SK-N-SH (cell line): ENCODE data around the gene TTYH3. TPM values are rescaled to one million over a fixed set of nuclear protein-coding genes. Genes with fewer than 3 reads are reported as not detected.

Source experiments
- CTCF ChIA-PET: fragments of 300-600, 350-600 bp; formaldehyde crosslinking; extraction: SDS; loops from one replicate; lab custom pipeline; 2021; lab: Yijun Ruan, JAX
- POLR2A ChIA-PET: fragments of 350-600 bp; sonication (Branson Sonifier 250); formaldehyde crosslinking; extraction: SDS; loops from one replicate; lab custom pipeline; 2020; ENCODE audit warnings: antibody characterized with exemption, inconsistent platforms; lab: Yijun Ruan, JAX
- DNase-seq: peaks from one replicate; pipeline ENCODE4 v3.0.0; 2012
- H2AFZ ChIP-seq: fragments of 200-600 bp; sonication (generic); 2 replicates; pipeline ENCODE4 v1.8.1; 2016; ENCODE audit warnings: antibody characterized with exemption, mild to moderate bottlenecking, low read depth
- H3F3A ChIP-seq: fragments of 200-600 bp; sonication (generic); replicated peaks from 2 replicates; pipeline ENCODE3; 2016; ENCODE audit warnings: antibody characterized with exemption, mild to moderate bottlenecking; ENCODE audit not compliant: insufficient read depth
- H3K27ac ChIP-seq, 2 experiments: fragments of 200-500 bp in 1 of 2; fragments of 200-600 bp in 1 of 2; sonication (Bioruptor generic) in 1 of 2; sonication (generic), shearing (Covaris generic) in 1 of 2; 2 replicates each; pipeline versions ENCODE4 v1.5.1 to v1.6.1; 2014 to 2016; ENCODE audit warnings: low read depth in 2 of 2, inconsistent platforms in 1 of 2, low read length in 1 of 2, mild to moderate bottlenecking in 1 of 2, mixed read lengths in 1 of 2
- H3K27me3 ChIP-seq: fragments of 200-600 bp; sonication (generic), shearing (Covaris generic); 2 replicates; pipeline ENCODE4 v1.6.1; 2016; ENCODE audit warnings: mixed run types; ENCODE audit not compliant: insufficient read depth
- H3K36me3 ChIP-seq, 2 experiments: fragments of 200-500 bp in 1 of 2; fragments of 200-600 bp in 1 of 2; sonication (Bioruptor generic) in 1 of 2; sonication (generic) in 1 of 2; replicated peaks in 1 of 2; 2 replicates each; pipeline versions ENCODE3 to v1.5.1; 2014 to 2016; ENCODE audit warnings: low read length in 1 of 2, mild to moderate bottlenecking in 1 of 2; ENCODE audit not compliant: insufficient read depth in 2 of 2, control insufficient read depth in 1 of 2
- H3K4me1 ChIP-seq, 2 experiments: fragments of 200-500 bp in 1 of 2; fragments of 200-600 bp in 1 of 2; sonication (Bioruptor generic) in 1 of 2; sonication (generic), shearing (Covaris generic) in 1 of 2; 2 replicates each; pipeline versions ENCODE4 v1.5.1 to v1.6.1; 2014 to 2016; ENCODE audit warnings: low read depth in 1 of 2, low read length in 1 of 2, mixed run types in 1 of 2; ENCODE audit not compliant: insufficient read depth in 2 of 2, control insufficient read depth in 1 of 2
- H3K4me2 ChIP-seq: fragments of 200-600 bp; sonication (generic), shearing (Covaris generic); 2 replicates; pipeline ENCODE4 v1.6.1; 2017; ENCODE audit warnings: mixed run types
- H3K4me3 ChIP-seq, 2 experiments: fragments of 200-500 bp in 1 of 2; fragments of 200-600 bp in 1 of 2; sonication (Bioruptor generic) in 1 of 2; sonication (generic), shearing (Covaris generic) in 1 of 2; 2 replicates each; pipeline versions ENCODE4 v1.5.1 to v1.8.1; 2014 to 2016; ENCODE audit warnings: low read depth in 2 of 2, inconsistent platforms in 1 of 2, low read length in 1 of 2, mild to moderate bottlenecking in 1 of 2, mixed read lengths in 1 of 2, moderate library complexity in 1 of 2
- H3K79me2 ChIP-seq: fragments of 200-600 bp; sonication (generic); 2 replicates; pipeline ENCODE4 v1.8.1; 2017; ENCODE audit warnings: mild to moderate bottlenecking; ENCODE audit not compliant: insufficient read depth
- H3K9ac ChIP-seq: fragments of 200-600 bp; sonication (generic); 2 replicates; pipeline ENCODE4 v1.6.1; 2017; ENCODE audit warnings: mixed run types
- H3K9me2 ChIP-seq: fragments of 200-600 bp; sonication (generic); 2 replicates; pipeline ENCODE4 v1.6.1; 2017; ENCODE audit warnings: mixed run types
- H3K9me3 ChIP-seq: fragments of 200-600 bp; sonication (generic); 2 replicates; pipeline ENCODE4 v1.6.1; 2017; ENCODE audit warnings: mixed run types, mild to moderate bottlenecking, moderate library complexity
- H4K20me1 ChIP-seq: fragments of 200-600 bp; sonication (generic); 2 replicates; pipeline ENCODE4 v1.6.1; 2017; ENCODE audit warnings: mild to moderate bottlenecking, mixed run types; ENCODE audit not compliant: insufficient read depth
- CHD2 ChIP-seq: fragments of 150-350 bp; IDR thresholded peaks from 2 replicates; pipeline ENCODE4 v1.6.1; 2018; ENCODE audit warnings: low read length; ENCODE audit not compliant: partially characterized antibody
- CTCF ChIP-seq: fragments of 200-600 bp; sonication (generic); IDR thresholded peaks from 2 replicates; pipeline ENCODE4 v1.6.1; 2017; ENCODE audit warnings: antibody characterized with exemption, mild to moderate bottlenecking, moderate library complexity
- EP300 ChIP-seq, 2 experiments: IDR thresholded peaks; 2 replicates each; pipeline versions ENCODE4 v1.4.0 to v1.6.1; 2012; ENCODE audit warnings: borderline replicate concordance in 1 of 2, low read depth in 1 of 2, low read length in 1 of 2
- EZH2phosphoT487 ChIP-seq: fragments of 200-600 bp; sonication (generic); IDR thresholded peaks from 2 replicates; pipeline ENCODE4 v1.6.1; 2017; ENCODE audit warnings: low read depth, mixed run types, mild to moderate bottlenecking, antibody characterized with exemption, moderate library complexity, borderline replicate concordance
- FOSL2 ChIP-seq: IDR thresholded peaks from 2 replicates; pipeline ENCODE4 v1.4.0; 2012; ENCODE audit warnings: low read depth, mild to moderate bottlenecking, moderate library complexity, borderline replicate concordance
- GABPA ChIP-seq: IDR thresholded peaks from 2 replicates; pipeline ENCODE4 v1.4.0; 2012; ENCODE audit warnings: low read depth, mild to moderate bottlenecking
- GATA2 ChIP-seq: sonication (generic); formaldehyde crosslinking; IDR thresholded peaks from 2 replicates; pipeline ENCODE4 v1.5.0; 2020; ENCODE audit warnings: mild to moderate bottlenecking, missing genetic modification reagents
- MXI1 ChIP-seq: IDR thresholded peaks from 2 replicates; pipeline ENCODE4 v1.6.1; 2012; ENCODE audit warnings: mild to moderate bottlenecking, low read depth, low read length, improper control_type of control experiment
- NFIC ChIP-seq: IDR thresholded peaks from 2 replicates; pipeline ENCODE4 v1.4.0; 2012; ENCODE audit warnings: borderline replicate concordance
- NRF1 ChIP-seq: IDR thresholded peaks from 2 replicates; pipeline ENCODE4 v1.6.1; 2012; ENCODE audit warnings: low read depth, mild to moderate bottlenecking, low read length
- PBX3 ChIP-seq: IDR thresholded peaks from 2 replicates; pipeline ENCODE4; 2012
- POLR2AphosphoS5 ChIP-seq: IDR thresholded peaks from 2 replicates; pipeline ENCODE4 v1.6.1; 2012; ENCODE audit warnings: low read depth, low read length
- RAD21 ChIP-seq: IDR thresholded peaks from 2 replicates; pipeline ENCODE4 v1.6.1; 2012; ENCODE audit warnings: mild to moderate bottlenecking, low read length
- TCF12 ChIP-seq: IDR thresholded peaks from 2 replicates; pipeline ENCODE4 v1.4.0; 2012
- TEAD4 ChIP-seq: IDR thresholded peaks from 2 replicates; pipeline ENCODE4 v1.4.0; 2012; ENCODE audit warnings: mild to moderate bottlenecking, borderline replicate concordance; ENCODE audit not compliant: insufficient read depth
- USF1 ChIP-seq: IDR thresholded peaks from 2 replicates; pipeline ENCODE4 v1.4.0; 2012; ENCODE audit warnings: low read depth, borderline replicate concordance
- USF2 ChIP-seq: fragments of 150-350 bp; IDR thresholded peaks from 2 replicates; pipeline ENCODE4 v1.6.1; 2017; ENCODE audit warnings: antibody characterized with exemption, low read length, low read depth, borderline replicate concordance
- YY1 ChIP-seq: IDR thresholded peaks from 2 replicates; pipeline ENCODE4 v1.4.0; 2012; ENCODE audit warnings: low read depth, mild to moderate bottlenecking
- ZBTB33 ChIP-seq: IDR thresholded peaks from 2 replicates; pipeline ENCODE4 v1.4.0; 2012; ENCODE audit warnings: low read depth, borderline replicate concordance
- WGBS: methylation state at CpG from one replicate; pipeline ENCODE4 v1.1.6; 2017; ENCODE audit warnings: low lambda C conversion rate; 5-methylcytosine and 5-hydroxymethylcytosine counted together
- polyA plus RNA-seq, 3 experiments: library from polyadenylated mRNA; depleted of rRNA; stranded (reverse); fragments of >200 nt; gene quantifications; 2 replicates each; pipeline ENCODE4 v1.2.3, GENCODE V29; 2012

Gene TTYH3
- polyA plus RNA-seq, 1 of the 3 experiments (the other 2 are of a cell fraction): 105 TPM

- no peaks in the 10 kb centered on the region for H3K79me2 ChIP-seq
- no peaks in the 10 kb centered on the region for H3K9me3 ChIP-seq
- H4K20me1 ChIP-seq: no peaks in the 10 kb centered on the region
- no peaks in the 10 kb centered on the region for H3F3A ChIP-seq
- no peak overlapping the region for H3K4me3 ChIP-seq
- no peaks in the 10 kb centered on the region for H3K36me3 ChIP-seq
- H3K4me1 ChIP-seq: peaks cover under 1 to 4% of the 10 kb centered on the region in 2 experiments; a peak in 2 of 4 replicates
- H3K9ac ChIP-seq: no peak overlapping the region
- ChIA-PET POLR2A (interaction anchor here (0.6 kb wide), 1 partner anchor 160 kb away, joined by 6 read pairs; no protein-coding TSS in a partner anchor), CTCF (interaction anchor here (0.6 to 15.8 kb wide), 27 partner anchors 7 to 953 kb away, joined by 3 to 204 read pairs (median 6); partner anchors contain the start of gene AMZ1)
- no peaks in the 10 kb centered on the region for H3K9me2 ChIP-seq
- H2AFZ ChIP-seq: no peak overlapping the region
- WGBS: 60% methylated on average over 20 of the region's 27 CpGs
- no peak for DNase-seq
- no peak overlapping the region for H3K4me2 ChIP-seq
- TF ChIP-seq CTCF (no peak), EP300 (IDR thresholded peaks at IDR 0.05; ENCODE audit: borderline replicate concordance in 1 of 2, low read depth in 1 of 2, low read length in 1 of 2) (no peak), FOSL2 (no peak), CHD2 (no peak), GABPA (no peak)
- no peak overlapping the region for H3K27ac ChIP-seq
- peaks cover 13% of the 10 kb centered on the region; the same call in 1 of the 2 replicates for H3K27me3 ChIP-seq
Observed at GRCh38 chr7:2681929-2682799, 50.4 kb downstream of the TTYH3 start.

GRCh38 chr7:2684501-2684900, 52.7 kb downstream of the TTYH3 start:
- CTCF ChIA-PET: interaction anchor here (5.9 to 15.8 kb wide), 2 partner anchors 15 to 233 kb away, joined by 77 to 204 read pairs; no protein-coding TSS in a partner anchor
- Histone ChIP-seq H3K4me2 (no peak overlapping the region), H3K4me1 (peaks cover 7 to 16% of the 10 kb centered on the region in 2 experiments; a peak in 3 of 4 replicates), H4K20me1 (no peaks in the 10 kb centered on the region), H3K4me3 (no peak overlapping the region), H3K36me3 (no peaks in the 10 kb centered on the region), H3K9me3 (no peaks in the 10 kb centered on the region), H3K27me3 (peaks cover 30% of the 10 kb centered on the region), H3K79me2 (no peaks in the 10 kb centered on the region), H3F3A (no peaks in the 10 kb centered on the region), H2AFZ (no peak overlapping the region), H3K9me2 (no peaks in the 10 kb centered on the region), H3K27ac (no peak overlapping the region), H3K9ac (no peak overlapping the region)
- WGBS: 88% methylated on average over 9 of the region's 11 CpGs
- no peak for DNase-seq
- POLR2A ChIA-PET: no interaction called here
- TF ChIP-seq TEAD4: no peak
- no peak for TF ChIP-seq NRF1
- no peak for TF ChIP-seq GABPA
- no peak for TF ChIP-seq NFIC
- no peak for TF ChIP-seq ZBTB33
- TF ChIP-seq TCF12: no peak
- TF ChIP-seq GATA2 (CRISPR knock-in tag): no peak
- no peak for TF ChIP-seq PBX3
- no peak for TF ChIP-seq EZH2phosphoT487
- TF ChIP-seq YY1: no peak
- TF ChIP-seq FOSL2: no peak
- TF ChIP-seq MXI1: no peak
- no peak for TF ChIP-seq USF1
- TF ChIP-seq POLR2AphosphoS5: no peak
- TF ChIP-seq RAD21: no peak
- no peak for TF ChIP-seq USF2
